Mesothelial cell of epicardium (in vitro differentiated cells): Measurements from ENCODE around the gene MED27. TPM values are rescaled to one million over a fixed set of nuclear protein-coding genes. Genes with fewer than 3 reads are reported as not detected.

Source experiments
- DNase-seq, 2 experiments: peaks; one replicate each; pipeline ENCODE4 v3.0.0; 2021; ENCODE audit warnings: low spot score in 2 of 2; ENCODE audit not compliant: unreplicated experiment in 2 of 2
- H3K27ac Mint-ChIP-seq: 2 replicates; pipeline ENCODE4 v1.8.0; 2021; ENCODE audit warnings: mixed read lengths
- H3K27me3 Mint-ChIP-seq: 2 replicates; pipeline ENCODE4 v1.8.0; 2021; ENCODE audit warnings: low read depth, mixed read lengths
- H3K36me3 Mint-ChIP-seq: 2 replicates; pipeline ENCODE4 v1.8.0; 2021; ENCODE audit warnings: mixed read lengths
- H3K4me1 Mint-ChIP-seq: 2 replicates; pipeline ENCODE4 v1.8.0; 2021; ENCODE audit warnings: mixed read lengths
- H3K4me3 Mint-ChIP-seq: 2 replicates; pipeline ENCODE4 v1.8.0; 2021; ENCODE audit warnings: mild to moderate bottlenecking, moderate library complexity, mixed read lengths
- H3K9me3 Mint-ChIP-seq: 2 replicates; pipeline ENCODE4 v1.8.0; 2021; ENCODE audit warnings: mixed read lengths
- total RNA-seq: library from RNA; stranded (reverse); gene quantifications from 3 replicates; pipeline ENCODE4 v1.2.1, GENCODE V29; 2021
- TF ChIP-seq, protein P1 (sequence below): fragments of 200-600 bp; sonication (generic); IDR thresholded peaks from one replicate; pipeline ENCODE4 v1.5.0; 2021; ENCODE audit warnings: antibody characterized with exemption; ENCODE audit not compliant: unreplicated experiment

MED27 gene
- total RNA-seq, 1 donor from 2014 or later = 29.0 TPM

DNA sequence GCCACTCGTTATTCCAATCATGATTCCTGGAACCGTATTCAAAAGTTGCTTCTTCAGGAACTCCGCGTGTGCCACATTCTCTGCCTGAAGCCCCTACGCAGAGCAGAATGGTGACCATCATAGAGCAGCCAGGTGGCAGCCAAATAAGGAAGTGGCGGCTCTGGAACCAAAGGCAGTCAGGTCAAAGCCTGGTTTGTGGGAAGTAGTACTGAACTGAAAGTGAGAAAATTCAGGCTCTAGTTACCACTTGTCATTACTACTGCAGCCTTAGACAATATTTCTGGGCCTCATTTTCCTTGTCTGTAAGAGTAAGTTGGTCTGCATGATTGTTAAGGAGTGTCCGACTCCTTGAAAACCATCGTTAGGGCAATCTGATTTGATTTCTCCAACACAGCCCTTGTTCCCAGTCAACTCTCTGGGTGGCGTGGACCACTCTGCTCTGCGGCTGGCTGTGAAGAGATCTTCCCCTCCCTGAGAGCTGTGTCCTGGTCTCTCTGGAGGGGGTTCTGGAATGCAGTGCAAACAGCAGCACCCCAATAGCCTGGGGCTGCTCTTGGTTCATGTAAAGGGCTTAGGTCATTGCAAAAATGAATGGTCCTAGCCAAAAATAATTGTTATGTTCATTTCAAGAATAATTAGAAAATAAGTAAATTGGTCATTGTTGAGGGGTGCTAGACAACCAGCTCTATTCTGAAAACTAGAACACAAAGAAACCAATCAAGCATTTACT lies 102.4 kb downstream of the MED27 start:
- DNase-seq = no peak
- TF ChIP-seq, protein P1, sequence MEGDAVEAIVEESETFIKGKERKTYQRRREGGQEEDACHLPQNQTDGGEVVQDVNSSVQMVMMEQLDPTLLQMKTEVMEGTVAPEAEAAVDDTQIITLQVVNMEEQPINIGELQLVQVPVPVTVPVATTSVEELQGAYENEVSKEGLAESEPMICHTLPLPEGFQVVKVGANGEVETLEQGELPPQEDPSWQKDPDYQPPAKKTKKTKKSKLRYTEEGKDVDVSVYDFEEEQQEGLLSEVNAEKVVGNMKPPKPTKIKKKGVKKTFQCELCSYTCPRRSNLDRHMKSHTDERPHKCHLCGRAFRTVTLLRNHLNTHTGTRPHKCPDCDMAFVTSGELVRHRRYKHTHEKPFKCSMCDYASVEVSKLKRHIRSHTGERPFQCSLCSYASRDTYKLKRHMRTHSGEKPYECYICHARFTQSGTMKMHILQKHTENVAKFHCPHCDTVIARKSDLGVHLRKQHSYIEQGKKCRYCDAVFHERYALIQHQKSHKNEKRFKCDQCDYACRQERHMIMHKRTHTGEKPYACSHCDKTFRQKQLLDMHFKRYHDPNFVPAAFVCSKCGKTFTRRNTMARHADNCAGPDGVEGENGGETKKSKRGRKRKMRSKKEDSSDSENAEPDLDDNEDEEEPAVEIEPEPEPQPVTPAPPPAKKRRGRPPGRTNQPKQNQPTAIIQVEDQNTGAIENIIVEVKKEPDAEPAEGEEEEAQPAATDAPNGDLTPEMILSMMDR = no peak
- no peaks in the 10 kb centered on the region for H3K9me3 Mint-ChIP-seq
- H3K4me3 Mint-ChIP-seq = no peak overlapping the region
- H3K27ac Mint-ChIP-seq = no peak overlapping the region
- H3K36me3 Mint-ChIP-seq = peaks cover 3% of the 10 kb centered on the region
- peaks cover 31% of the 10 kb centered on the region for H3K4me1 Mint-ChIP-seq
- H3K27me3 Mint-ChIP-seq = no peaks in the 10 kb centered on the region

DNA sequence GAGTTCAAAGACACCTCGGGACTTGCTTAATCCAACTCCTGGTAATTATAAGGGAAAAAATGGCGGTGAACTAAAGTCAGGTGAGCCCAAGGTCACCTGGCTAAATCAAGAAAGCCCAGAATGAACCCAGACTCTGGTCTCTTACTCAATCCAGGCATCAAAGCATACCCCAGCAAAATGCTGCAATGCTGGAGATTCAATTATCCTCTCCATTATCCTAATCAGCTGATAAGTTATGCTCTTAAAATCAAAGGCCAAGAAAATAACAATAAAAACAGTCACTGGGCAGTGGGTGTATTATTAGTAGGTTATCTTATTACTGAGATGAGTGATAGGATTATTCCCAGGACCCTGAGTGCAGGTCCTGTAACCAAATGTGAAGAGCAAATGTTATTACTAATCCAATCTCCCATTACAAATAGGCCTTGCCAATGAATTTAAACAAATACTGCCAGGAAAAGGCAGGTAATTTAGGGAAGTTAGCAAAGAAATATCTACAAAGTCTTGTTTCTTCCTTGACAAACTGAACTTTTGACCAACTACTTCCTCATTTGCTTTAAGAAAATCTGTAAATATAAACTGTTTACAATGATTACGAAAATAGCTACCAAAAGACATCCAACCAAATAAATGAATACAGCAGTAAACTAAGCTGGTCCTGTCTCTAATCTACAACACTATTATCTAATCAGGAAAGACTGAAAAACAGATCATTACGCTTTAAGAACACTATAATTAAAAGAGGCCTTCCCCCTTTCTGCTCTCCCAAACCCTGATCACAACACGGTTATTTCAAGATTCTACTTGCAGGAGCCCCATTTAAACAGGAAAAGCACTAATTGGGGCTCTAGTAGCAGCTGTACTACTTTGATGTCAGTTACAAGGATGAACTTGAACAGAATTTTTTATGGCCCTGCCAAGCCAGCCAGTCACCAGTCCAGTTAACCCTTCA lies 103.2 kb downstream of the MED27 start:
- Mint-ChIP-seq H3K4me3 (no peak overlapping the region), H3K9me3 (no peaks in the 10 kb centered on the region), H3K36me3 (peaks cover 3% of the 10 kb centered on the region), H3K4me1 (peaks cover 37% of the 10 kb centered on the region), H3K27ac (no peak overlapping the region), H3K27me3 (no peaks in the 10 kb centered on the region)
- TF ChIP-seq, protein P1 = no peak
- DNase-seq = no peak

DNA sequence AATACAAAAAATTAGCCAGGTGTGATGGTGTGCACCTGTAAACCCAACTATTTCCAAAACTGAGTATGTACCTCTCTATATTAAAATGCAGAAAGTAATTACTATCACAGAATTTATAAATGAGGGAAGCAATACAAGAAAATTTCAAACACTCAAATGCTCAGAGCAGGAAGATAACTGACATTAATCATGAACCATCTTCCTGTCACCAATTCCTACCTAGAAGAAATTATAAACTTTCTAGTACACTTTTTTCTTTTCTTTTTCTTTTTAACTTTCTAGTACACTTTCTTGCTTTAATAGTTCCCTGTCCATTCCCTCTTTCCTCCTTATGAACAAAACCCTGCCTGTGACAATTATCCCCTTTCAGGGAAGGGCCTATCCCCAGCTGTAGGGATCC lies 106.8 kb downstream of the MED27 start:
- Mint-ChIP-seq H3K36me3 (peaks cover 3% of the 10 kb centered on the region), H3K4me1 (peaks cover 33% of the 10 kb centered on the region), H3K9me3 (no peaks in the 10 kb centered on the region), H3K4me3 (no peak overlapping the region), H3K27ac (no peak overlapping the region), H3K27me3 (no peaks in the 10 kb centered on the region)
- no peak for DNase-seq
- TF ChIP-seq, protein P1 = no peak

DNA sequence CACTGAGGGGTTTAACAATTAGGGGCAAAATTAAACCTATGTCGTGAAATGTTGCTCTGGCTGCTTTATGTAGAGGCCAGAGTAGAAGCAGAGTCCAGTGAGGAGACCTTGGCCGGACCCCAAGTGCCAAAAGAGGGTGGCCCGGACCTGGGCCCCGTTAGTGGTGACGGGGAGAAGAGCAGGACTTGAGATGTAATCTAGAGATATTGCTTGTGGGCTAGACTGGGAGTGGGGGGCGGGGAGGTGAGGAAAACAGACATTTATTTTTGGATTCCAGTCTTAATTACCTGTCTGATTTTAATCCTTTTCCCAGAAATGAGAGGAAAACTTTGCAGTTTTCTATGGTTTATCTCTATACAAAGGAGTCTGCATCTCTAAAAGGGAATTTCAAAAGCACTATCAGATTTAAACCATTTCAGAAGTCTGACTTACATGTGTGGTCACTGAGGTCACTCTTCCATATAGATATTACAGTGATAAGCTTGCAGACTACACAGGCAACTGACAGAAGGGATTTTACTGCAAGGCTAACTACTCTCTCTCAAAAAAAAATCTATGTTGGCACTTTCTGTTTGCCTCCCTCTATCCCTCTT lies 108.1 kb downstream of the MED27 start:
- H3K4me1 Mint-ChIP-seq = peaks cover 21% of the 10 kb centered on the region
- H3K27me3 Mint-ChIP-seq = no peaks in the 10 kb centered on the region
- no peaks in the 10 kb centered on the region for H3K9me3 Mint-ChIP-seq
- no peak overlapping the region for H3K27ac Mint-ChIP-seq
- H3K4me3 Mint-ChIP-seq = no peak overlapping the region
- TF ChIP-seq, protein P1 = no peak
- H3K36me3 Mint-ChIP-seq = peaks cover 3% of the 10 kb centered on the region
- no peak for DNase-seq

DNA sequence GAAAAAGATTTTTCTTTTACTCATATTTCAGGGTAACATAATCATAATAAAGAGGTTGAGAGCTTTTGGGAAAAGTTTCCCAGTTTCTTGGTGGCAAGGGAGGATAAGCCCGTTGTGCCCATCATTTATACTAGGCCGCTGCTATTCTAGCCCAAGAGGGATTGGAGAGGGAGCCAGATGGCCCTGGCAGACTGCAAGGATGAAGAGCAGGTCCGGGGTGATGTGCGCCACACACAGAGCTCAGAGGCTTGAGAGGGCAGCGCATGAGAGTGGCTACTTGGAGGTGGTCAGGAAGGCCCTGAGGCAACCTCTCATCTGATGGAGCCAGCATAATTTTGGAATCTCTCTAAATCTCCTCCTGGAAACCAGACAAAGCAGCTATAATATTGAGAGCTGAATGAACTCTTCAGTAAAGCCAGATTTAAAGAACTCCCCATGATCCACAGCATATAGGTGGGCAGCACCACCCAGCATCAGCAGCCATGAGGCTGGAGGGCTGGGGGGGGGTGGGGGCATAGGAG lies 110.1 kb downstream of the MED27 start:
- H3K27ac Mint-ChIP-seq = no peak overlapping the region

More for the DNA sequence above, 110.1 kb downstream of the MED27 start:
- peaks cover 3% of the 10 kb centered on the region for H3K36me3 Mint-ChIP-seq
- no peaks in the 10 kb centered on the region for H3K27me3 Mint-ChIP-seq
- no peaks in the 10 kb centered on the region for H3K9me3 Mint-ChIP-seq
- TF ChIP-seq, protein P1 = no peak
- no peak overlapping the region for H3K4me3 Mint-ChIP-seq
- DNase-seq = no peak
- H3K4me1 Mint-ChIP-seq = peaks cover 11% of the 10 kb centered on the region
